Right renal cortex interstitium (tissue), 3 donors: ENCODE results near the gene TREM2. TPM values are rescaled to one million over a fixed set of nuclear protein-coding genes. Genes with fewer than 3 reads are reported as not detected.
A peak's percentile ranks its signal among the peaks of the same experiment; 100 is the strongest.

Experiments used
- DNase-seq, 3 donors: peaks; one replicate each; pipeline ENCODE4 v3.0.0-alpha.2; 2013; ENCODE audit warnings: low read depth in 3 of 3, low spot score in 2 of 3
- polyA plus RNA-seq, 3 donors: library from polyadenylated mRNA; unstranded; fragments of 120-200 nt; gene quantifications; one replicate each; pipeline ENCODE4 v1.2.1, GENCODE V29; 2013; ENCODE audit not compliant: insufficient read length in 3 of 3

Gene TREM2
- polyA plus RNA-seq, 3 donors: 0.29 to 0.59 (median 0.31) TPM

DNA sequence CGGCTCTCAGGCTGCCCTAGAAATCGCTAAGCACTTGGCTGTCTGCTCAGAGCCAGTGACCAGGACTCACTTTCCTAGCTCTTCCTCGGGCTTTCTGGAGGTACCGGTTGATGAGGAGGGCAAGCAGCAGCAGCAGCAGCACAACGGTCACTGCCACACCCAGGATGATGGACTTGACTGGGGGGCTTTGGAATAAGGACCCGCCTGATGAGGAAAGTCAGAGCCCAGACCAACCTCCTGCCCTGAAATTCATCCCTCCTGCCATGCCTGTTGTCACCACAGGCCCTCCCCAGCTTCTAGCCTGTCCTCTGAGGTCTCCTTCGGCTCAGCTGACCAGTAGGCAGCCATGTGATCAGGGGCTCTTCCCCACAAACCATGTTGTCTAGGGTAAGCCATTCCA, 21.8 kb upstream of the TREM2 start:
- DNase-seq: no peak

DNA sequence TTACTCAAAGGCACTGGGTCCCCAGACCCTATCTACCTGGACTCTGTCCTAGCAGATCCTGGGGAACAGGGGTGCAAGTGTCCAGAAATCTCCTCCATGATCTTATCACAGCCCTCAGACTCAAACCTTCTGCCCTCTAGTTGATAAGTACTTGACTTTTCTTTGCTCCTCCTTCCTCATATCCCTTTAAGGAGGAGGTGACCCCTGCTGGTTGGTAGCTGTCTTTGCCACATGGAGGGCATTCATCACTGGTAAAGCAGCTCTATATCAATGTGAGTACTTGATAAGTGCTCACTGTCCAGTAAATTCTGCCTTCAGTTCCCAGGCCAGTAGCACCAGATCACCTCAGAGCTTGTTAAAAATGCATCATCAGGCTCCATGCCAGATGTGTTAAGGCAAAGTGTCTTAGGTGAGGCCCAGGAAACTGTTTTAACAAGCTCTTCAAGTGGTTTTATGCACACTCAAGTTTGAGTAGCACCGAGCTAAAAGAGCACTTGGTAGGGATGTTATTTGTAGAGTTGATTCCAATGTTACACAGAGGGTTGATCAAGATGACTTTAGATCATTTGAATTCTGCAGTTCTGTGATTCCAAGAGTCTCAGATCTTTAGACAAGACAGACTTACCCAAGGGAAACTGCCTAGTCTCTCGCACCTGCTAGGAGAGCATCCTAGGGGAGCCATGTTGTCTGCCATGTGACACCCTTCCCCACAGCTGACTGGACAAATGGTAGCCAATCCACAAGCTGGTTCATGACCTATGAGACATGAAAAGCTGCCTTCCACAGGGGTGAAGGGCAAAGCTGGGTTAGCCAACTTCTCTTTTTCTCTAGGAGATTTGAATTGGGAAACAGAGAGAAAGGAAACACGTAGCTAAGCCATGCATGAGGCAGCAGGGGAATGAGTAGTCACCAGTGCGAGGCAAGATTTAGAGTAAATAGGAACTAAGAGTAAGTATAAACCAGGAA, 19.4 kb upstream of the TREM2 start:
- peak in 2 of 3 donors; percentile 10 to 17 for DNase-seq

- DNase-seq: no peak
These were observed 18.6 kb upstream of the TREM2 start for GRCh38 chr6:41181566-41181965.

DNA sequence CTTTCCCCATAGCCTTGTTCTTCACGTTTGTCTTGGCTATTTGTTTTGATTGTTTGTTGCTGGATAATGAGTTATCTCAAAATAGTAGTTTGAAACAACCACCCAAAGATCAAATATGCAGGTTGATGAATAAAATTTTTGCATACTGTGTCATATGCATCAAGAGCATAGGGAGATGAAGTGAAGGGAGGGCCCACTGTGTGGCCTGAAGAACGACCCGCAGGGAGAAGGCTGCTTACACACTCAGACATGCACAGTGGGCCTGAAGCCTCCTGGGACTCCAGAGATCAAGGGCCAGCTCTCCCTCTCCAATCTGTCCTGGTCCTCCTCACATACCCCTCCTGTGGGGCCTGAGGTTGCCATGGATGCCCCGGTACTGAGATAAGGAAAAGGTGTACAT, 16.2 kb upstream of the TREM2 start:
- DNase-seq: no peak

DNA sequence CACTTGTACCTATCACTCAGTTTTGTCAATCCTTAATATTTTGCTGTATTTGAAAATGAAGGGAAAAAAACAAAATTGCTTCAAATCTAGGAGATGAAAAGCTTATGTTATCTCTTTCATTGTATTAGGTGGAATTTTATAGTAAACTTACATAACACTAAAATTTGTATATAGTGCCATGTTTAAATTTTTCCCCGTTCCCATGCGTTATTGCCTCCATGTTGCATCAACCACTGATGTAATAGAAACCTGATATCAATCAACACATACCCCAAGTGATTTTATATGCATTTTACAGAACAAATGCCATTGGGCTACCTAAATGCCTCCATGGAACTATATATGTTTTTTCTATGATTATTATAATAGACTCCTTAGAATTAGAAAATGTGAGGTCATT, 14.8 kb upstream of the TREM2 start:
- no peak for DNase-seq

DNA sequence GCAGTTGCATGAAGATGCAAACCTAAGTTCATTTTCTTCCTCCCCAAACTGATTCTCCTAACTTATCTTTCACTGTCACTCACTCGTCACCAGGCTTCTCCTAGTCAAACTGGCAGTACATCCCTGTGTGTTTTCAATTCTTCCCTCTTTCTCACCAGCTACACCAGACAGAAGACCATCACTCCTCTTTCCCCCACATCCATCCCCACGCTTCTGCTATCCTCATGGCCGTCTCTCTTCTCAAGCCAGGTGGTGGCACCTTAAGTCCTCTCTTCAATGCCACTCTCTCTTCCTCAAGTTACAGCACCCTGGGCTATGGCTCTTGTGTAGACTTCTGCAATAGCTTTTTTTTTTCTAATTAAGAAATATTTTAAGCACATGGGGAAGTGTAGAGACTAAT, 14.4 kb upstream of the TREM2 start:
- no peak for DNase-seq

GRCh38 chr6:41176189-41176588, 13.3 kb upstream of the TREM2 start:
- DNase-seq: no peak

DNA sequence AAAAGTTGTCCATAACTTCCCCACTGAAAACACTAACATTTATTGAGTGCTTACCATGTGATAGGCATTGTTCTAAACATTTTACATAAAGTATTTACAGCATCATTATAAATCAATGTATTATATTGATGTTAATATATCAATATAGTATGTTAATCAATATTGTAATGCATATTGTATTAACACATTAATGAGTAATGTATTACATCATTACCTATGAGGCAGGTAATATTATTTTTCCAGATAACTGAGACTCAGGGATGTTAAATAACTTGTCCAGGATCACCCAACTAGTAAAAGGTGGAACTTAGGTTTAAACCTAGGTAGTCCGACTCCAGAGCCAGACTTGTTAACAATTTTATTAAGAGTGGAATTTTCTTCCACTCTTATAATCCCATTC, 12.2 kb upstream of the TREM2 start:
- no peak for DNase-seq

DNA sequence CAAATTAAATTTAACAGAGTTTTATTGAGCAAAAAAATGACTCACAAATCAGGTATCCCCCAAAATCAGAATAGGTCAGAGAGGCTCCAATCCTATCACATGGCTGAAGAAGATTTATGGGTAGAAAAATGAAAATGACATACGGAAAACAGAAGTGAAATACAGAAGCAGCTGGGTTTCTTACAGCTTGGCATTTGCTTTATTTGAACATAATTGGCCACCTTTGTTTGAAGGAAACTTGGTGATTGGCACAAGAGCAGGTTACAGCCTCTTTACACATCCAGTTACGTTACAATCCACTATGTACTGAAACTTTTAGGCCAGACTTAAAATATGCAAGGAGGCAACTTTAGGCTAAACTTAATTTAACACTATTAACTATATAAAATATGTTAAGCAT, 11.7 kb upstream of the TREM2 start:
- DNase-seq: no peak

DNA sequence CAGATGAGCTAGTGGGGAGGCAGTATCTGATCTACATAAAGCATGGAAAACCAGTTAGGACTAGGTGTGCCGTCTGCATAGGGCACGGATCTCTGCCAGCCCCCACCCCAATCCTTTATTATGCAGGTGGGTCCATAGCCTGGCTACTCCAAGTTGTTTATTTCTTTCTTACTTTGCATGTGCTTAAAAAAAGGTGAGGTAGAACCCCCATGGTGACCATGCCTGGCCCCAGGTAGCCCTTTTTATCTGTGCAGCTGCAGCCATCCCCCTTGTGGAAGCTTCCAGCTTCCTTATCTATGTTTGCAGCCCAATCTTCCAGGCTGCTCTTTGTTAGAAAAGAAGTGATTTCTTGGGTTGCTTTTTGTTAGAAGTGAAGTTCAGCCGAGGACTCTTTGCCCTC, 9.0 kb upstream of the TREM2 start:
- no peak for DNase-seq

DNA sequence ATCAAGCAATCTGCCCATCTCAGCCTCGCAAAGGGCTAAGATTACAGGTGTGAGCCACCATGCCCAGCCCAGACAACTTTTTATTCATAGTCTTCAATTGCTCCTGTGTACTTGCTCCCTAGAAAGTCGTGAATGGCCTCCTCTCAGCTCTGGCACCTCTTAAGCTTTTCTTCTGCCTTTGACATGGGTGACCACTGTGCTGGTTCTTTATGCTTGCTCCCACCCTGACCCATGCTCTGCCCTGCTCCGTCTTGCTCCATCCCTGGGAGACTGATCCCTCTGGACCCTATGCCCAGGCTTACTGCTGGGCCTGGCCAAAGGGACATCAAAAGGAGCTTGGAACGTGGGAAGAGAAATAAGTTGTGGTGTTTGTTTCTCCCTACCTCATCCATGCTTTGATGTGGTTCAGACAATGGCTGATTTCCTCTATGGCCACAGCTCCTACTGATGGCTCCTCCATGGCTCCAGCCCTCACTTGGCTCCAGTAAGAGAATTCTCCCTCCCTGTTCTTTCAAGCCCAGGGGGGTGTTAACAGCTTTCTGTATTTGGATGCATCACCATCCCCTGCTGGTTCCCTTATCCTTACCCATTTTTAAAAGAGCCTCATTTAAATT, 7.7 kb upstream of the TREM2 start:
- DNase-seq: no peak

- peak in 1 of 3 donors; percentile 29 for DNase-seq
These were observed 4.5 kb upstream of the TREM2 start for GRCh38 chr6:41167173-41167963.

GRCh38 chr6:41164551-41165120, 1.7 kb upstream of the TREM2 start:
- peak in 1 of 3 donors; percentile 13 for DNase-seq

DNA sequence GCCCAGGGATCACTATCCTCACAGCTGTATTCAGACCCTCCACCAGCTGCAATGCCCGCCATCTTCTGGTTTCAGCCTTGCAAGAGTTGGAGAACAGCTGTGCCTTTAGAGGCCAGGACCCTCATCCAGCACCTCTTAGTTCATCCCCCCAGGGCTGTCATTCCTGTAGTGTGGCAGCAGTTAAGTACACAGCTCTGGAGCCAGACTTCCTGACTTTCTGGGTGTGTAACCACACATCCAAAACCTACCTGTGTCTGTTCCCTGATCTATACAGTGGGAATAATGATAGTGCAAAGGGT, 452 bp upstream of the TREM2 start:
- no peak for DNase-seq

GRCh38 chr6:41161851-41162552, 914 bp downstream of the TREM2 start:
- no peak for DNase-seq

GRCh38 chr6:41161380-41161779, 1.5 kb downstream of the TREM2 start:
- no peak for DNase-seq

- DNase-seq: no peak
These were observed 2.0 kb downstream of the TREM2 start for GRCh38 chr6:41160933-41161332.

DNA sequence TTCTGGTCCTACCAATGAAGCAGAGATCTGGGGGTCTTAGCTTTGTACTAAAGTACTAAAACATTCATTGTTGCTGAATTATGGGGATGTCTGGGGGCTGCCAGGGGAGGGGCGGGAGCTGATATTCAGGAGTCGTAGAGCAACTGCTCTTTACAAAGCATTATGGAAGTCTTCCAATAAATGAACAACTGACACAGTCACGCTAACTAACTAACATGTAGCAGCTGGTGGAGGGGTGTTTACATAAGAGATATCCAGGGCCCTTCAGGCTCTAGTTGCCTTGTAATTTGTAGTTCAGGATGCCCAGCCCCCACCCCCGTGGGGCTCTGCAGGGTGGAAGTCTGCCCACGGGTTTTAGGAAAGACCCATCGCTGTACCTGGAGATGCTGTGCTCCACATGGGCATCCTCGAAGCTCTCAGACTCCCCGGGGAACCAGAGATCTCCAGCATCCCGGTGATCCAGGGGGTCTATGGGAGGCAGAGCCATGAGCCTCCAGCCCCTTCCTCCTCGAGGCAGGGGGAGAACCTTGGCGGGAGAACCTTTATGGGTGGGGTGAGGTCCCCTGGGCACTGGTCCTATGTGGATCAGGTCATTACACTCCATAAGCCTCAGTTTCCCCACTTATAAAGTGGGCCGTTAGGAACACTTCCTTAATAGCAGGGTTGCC, 3.4 kb downstream of the TREM2 start:
- DNase-seq: peak; percentile 27 to 61 (median 56)

GRCh38 chr6:41157323-41157722, 5.6 kb downstream of the TREM2 start:
- no peak for DNase-seq

- no peak for DNase-seq
These were observed 6.1 kb downstream of the TREM2 start for GRCh38 chr6:41156771-41157170.
